Activated naive CD8-positive, alpha-beta T cell treated with anti-CD3 and anti-CD28 coated beads, Interleukin-2, amount 50 U/mL, for 24 hours (primary cell): ENCODE measurements around the gene PCDH15.

Source experiments
- ATAC-seq: fragments of 150-1000 bp; cut with Tn5 transposase; one replicate; pipeline ENCODE4 v1.10.0; 2021
- DNase-seq: peaks from one replicate; pipeline ENCODE4 v3.0.0; 2021
- H3K27ac Mint-ChIP-seq: one replicate; pipeline ENCODE4 v1.8.0; 2021; ENCODE audit warnings: mild to moderate bottlenecking, mixed read lengths
- H3K27me3 Mint-ChIP-seq: one replicate; pipeline ENCODE4 v1.8.0; 2021; ENCODE audit warnings: mixed read lengths
- H3K36me3 Mint-ChIP-seq: one replicate; pipeline ENCODE4 v1.8.0; 2021; ENCODE audit warnings: low read depth, mixed read lengths
- H3K4me1 Mint-ChIP-seq: one replicate; pipeline ENCODE4 v1.8.0; 2021; ENCODE audit warnings: mixed read lengths
- H3K4me3 Mint-ChIP-seq: one replicate; pipeline ENCODE4 v1.8.0; 2021; ENCODE audit warnings: mild to moderate bottlenecking, moderate library complexity, mixed read lengths
- H3K9me3 Mint-ChIP-seq: one replicate; pipeline ENCODE4 v1.8.0; 2021; ENCODE audit warnings: mixed read lengths

Gene PCDH15

GRCh38 chr10:54758791-54759190, 42.2 kb downstream of the PCDH15 start:
- ATAC-seq (no peak), DNase-seq (no peak)
- Mint-ChIP-seq H3K36me3 (no peaks in the 10 kb centered on the region), H3K9me3 (peaks cover 6% of the 10 kb centered on the region), H3K4me1 (no peaks in the 10 kb centered on the region), H3K27ac (no peak overlapping the region), H3K4me3 (no peak overlapping the region), H3K27me3 (no peaks in the 10 kb centered on the region)

GRCh38 chr10:54749623-54750022, 51.4 kb downstream of the PCDH15 start:
- H3K27me3 Mint-ChIP-seq: no peaks in the 10 kb centered on the region
- H3K36me3 Mint-ChIP-seq: no peaks in the 10 kb centered on the region
- H3K4me1 Mint-ChIP-seq: no peaks in the 10 kb centered on the region
- ATAC-seq: no peak
- no peak overlapping the region for H3K27ac Mint-ChIP-seq
- no peak for DNase-seq
- H3K4me3 Mint-ChIP-seq: no peak overlapping the region
- peaks cover 9% of the 10 kb centered on the region for H3K9me3 Mint-ChIP-seq

GRCh38 chr10:54745436-54745835, 55.6 kb downstream of the PCDH15 start:
- no peaks in the 10 kb centered on the region for H3K36me3 Mint-ChIP-seq

GRCh38 chr10:54742416-54742815, 58.6 kb downstream of the PCDH15 start:
- no peak overlapping the region for H3K4me3 Mint-ChIP-seq
- no peaks in the 10 kb centered on the region for H3K27me3 Mint-ChIP-seq
- no peaks in the 10 kb centered on the region for H3K36me3 Mint-ChIP-seq
- DNase-seq: no peak
- ATAC-seq: no peak
- no peak overlapping the region for H3K27ac Mint-ChIP-seq
- H3K4me1 Mint-ChIP-seq: no peaks in the 10 kb centered on the region
- peaks cover 31% of the 10 kb centered on the region for H3K9me3 Mint-ChIP-seq

More at GRCh38 chr10:54745436-54745835, 55.6 kb downstream of the PCDH15 start:
- no peaks in the 10 kb centered on the region for H3K4me1 Mint-ChIP-seq
- H3K27ac Mint-ChIP-seq: no peak overlapping the region
- ATAC-seq: no peak
- DNase-seq: no peak
- H3K9me3 Mint-ChIP-seq: peaks cover 12% of the 10 kb centered on the region
- no peak overlapping the region for H3K4me3 Mint-ChIP-seq
- H3K27me3 Mint-ChIP-seq: no peaks in the 10 kb centered on the region

GRCh38 chr10:54728511-54728910, 72.5 kb downstream of the PCDH15 start:
- Mint-ChIP-seq H3K36me3 (no peaks in the 10 kb centered on the region), H3K4me1 (no peaks in the 10 kb centered on the region), H3K27ac (no peak overlapping the region), H3K9me3 (peaks cover 6% of the 10 kb centered on the region), H3K4me3 (no peak overlapping the region), H3K27me3 (no peaks in the 10 kb centered on the region)
- ATAC-seq (no peak), DNase-seq (no peak)

GRCh38 chr10:54722075-54722474, 79.0 kb downstream of the PCDH15 start:
- Mint-ChIP-seq H3K27ac (no peak overlapping the region), H3K4me1 (no peaks in the 10 kb centered on the region), H3K4me3 (no peak overlapping the region), H3K36me3 (no peaks in the 10 kb centered on the region), H3K27me3 (no peaks in the 10 kb centered on the region), H3K9me3 (peaks cover 14% of the 10 kb centered on the region)
- DNase-seq: no peak
- ATAC-seq: no peak

- Mint-ChIP-seq H3K36me3 (no peaks in the 10 kb centered on the region), H3K4me1 (no peaks in the 10 kb centered on the region), H3K27me3 (no peaks in the 10 kb centered on the region), H3K4me3 (no peak overlapping the region), H3K9me3 (no peaks in the 10 kb centered on the region), H3K27ac (no peak overlapping the region)
- ATAC-seq (no peak), DNase-seq (no peak)
Measured at GRCh38 chr10:54710918-54711317, 90.1 kb downstream of the PCDH15 start.

- no peak overlapping the region for H3K27ac Mint-ChIP-seq
- H3K36me3 Mint-ChIP-seq: no peaks in the 10 kb centered on the region
- no peaks in the 10 kb centered on the region for H3K4me1 Mint-ChIP-seq
- no peak overlapping the region for H3K4me3 Mint-ChIP-seq
- ATAC-seq (no peak), DNase-seq (no peak)
- H3K9me3 Mint-ChIP-seq: no peaks in the 10 kb centered on the region
- H3K27me3 Mint-ChIP-seq: no peaks in the 10 kb centered on the region
Measured at GRCh38 chr10:54708591-54708990, 92.4 kb downstream of the PCDH15 start.

- Mint-ChIP-seq H3K27ac (no peak overlapping the region), H3K4me1 (no peaks in the 10 kb centered on the region), H3K27me3 (no peaks in the 10 kb centered on the region), H3K9me3 (peaks cover 4% of the 10 kb centered on the region), H3K36me3 (no peaks in the 10 kb centered on the region), H3K4me3 (no peak overlapping the region)
- ATAC-seq: no peak
- no peak for DNase-seq
Measured at GRCh38 chr10:54708021-54708420, 93.0 kb downstream of the PCDH15 start.

GRCh38 chr10:54702583-54703485, 98.2 kb downstream of the PCDH15 start:
- H3K27me3 Mint-ChIP-seq: no peaks in the 10 kb centered on the region
- no peaks in the 10 kb centered on the region for H3K36me3 Mint-ChIP-seq
- ATAC-seq (no peak), DNase-seq (no peak)
- no peak overlapping the region for H3K27ac Mint-ChIP-seq
- no peak overlapping the region for H3K4me3 Mint-ChIP-seq
- H3K4me1 Mint-ChIP-seq: no peaks in the 10 kb centered on the region
- peaks cover 22% of the 10 kb centered on the region for H3K9me3 Mint-ChIP-seq

- DNase-seq: no peak
- Mint-ChIP-seq H3K27me3 (no peaks in the 10 kb centered on the region), H3K36me3 (no peaks in the 10 kb centered on the region), H3K4me3 (no peak overlapping the region), H3K27ac (no peak overlapping the region), H3K9me3 (no peaks in the 10 kb centered on the region), H3K4me1 (no peaks in the 10 kb centered on the region)
- no peak for ATAC-seq
Measured at GRCh38 chr10:54691331-54691730, 109.7 kb downstream of the PCDH15 start.

- no peak for ATAC-seq
Measured at GRCh38 chr10:54682554-54682953, 118.5 kb downstream of the PCDH15 start.

GRCh38 chr10:54681136-54681535, 119.9 kb downstream of the PCDH15 start:
- Mint-ChIP-seq H3K4me3 (no peak overlapping the region), H3K36me3 (no peaks in the 10 kb centered on the region), H3K27ac (no peak overlapping the region)

More at GRCh38 chr10:54682554-54682953, 118.5 kb downstream of the PCDH15 start:
- Mint-ChIP-seq H3K27me3 (no peaks in the 10 kb centered on the region), H3K4me1 (no peaks in the 10 kb centered on the region), H3K4me3 (no peak overlapping the region), H3K27ac (no peak overlapping the region), H3K36me3 (no peaks in the 10 kb centered on the region), H3K9me3 (peaks cover 10% of the 10 kb centered on the region)
- DNase-seq: no peak

GRCh38 chr10:54667136-54667535, 133.9 kb downstream of the PCDH15 start:
- H3K36me3 Mint-ChIP-seq: no peaks in the 10 kb centered on the region
- no peak overlapping the region for H3K4me3 Mint-ChIP-seq
- no peaks in the 10 kb centered on the region for H3K4me1 Mint-ChIP-seq
- no peaks in the 10 kb centered on the region for H3K27me3 Mint-ChIP-seq
- no peak overlapping the region for H3K27ac Mint-ChIP-seq
- DNase-seq (no peak), ATAC-seq (no peak)
- no peaks in the 10 kb centered on the region for H3K9me3 Mint-ChIP-seq

More at GRCh38 chr10:54681136-54681535, 119.9 kb downstream of the PCDH15 start:
- H3K27me3 Mint-ChIP-seq: no peaks in the 10 kb centered on the region
- ATAC-seq (no peak), DNase-seq (no peak)
- H3K9me3 Mint-ChIP-seq: peaks cover 10% of the 10 kb centered on the region
- H3K4me1 Mint-ChIP-seq: no peaks in the 10 kb centered on the region

- Mint-ChIP-seq H3K9me3 (no peaks in the 10 kb centered on the region), H3K27me3 (no peaks in the 10 kb centered on the region), H3K4me1 (no peaks in the 10 kb centered on the region), H3K36me3 (no peaks in the 10 kb centered on the region), H3K27ac (no peak overlapping the region), H3K4me3 (no peak overlapping the region)
- DNase-seq: no peak
- no peak for ATAC-seq
Measured at GRCh38 chr10:54666192-54666591, 134.8 kb downstream of the PCDH15 start.
